Right ventricle myocardium superior (tissue), 1 donor: ENCODE data around the gene FRMD3. TPM values are rescaled to one million over a fixed set of nuclear protein-coding genes. Genes with fewer than 3 reads are reported as not detected.

Experiments
- ATAC-seq: fragments of 200-7000 bp; cut with Tn5 transposase; one replicate; pipeline ENCODE4 v1.9.1; 2020; ENCODE audit warnings: mild to moderate bottlenecking; ENCODE audit not compliant: poor library complexity
- DNase-seq: peaks from one replicate; pipeline ENCODE4 v3.0.0-alpha.2; 2020
- intact Hi-C: fragments of 100-400 bp; cut with DNase I; formaldehyde crosslinking; loops from one replicate; pipeline ENCODE4 v1.11.2; 2022
- total RNA-seq: library from RNA; stranded (reverse); fragmentation: NEBNext Ultra II Directional; extraction: Animal tissue kit (Norgen Biotek cat#: 25700); gene quantifications from one replicate; pipeline ENCODE4 v1.2.1, GENCODE V29; 2021
- donor health status: DM: no; HTN: yes; CAD: no; lungs with severe emphysema.

Gene FRMD3
- total RNA-seq, 1 donor from 2014 or later: 93.2 TPM

GRCh38 chr9:83199832-83200231 lies 338.4 kb downstream of the FRMD3 start:
- intact Hi-C loops: loop anchor here (10.0 kb wide), 1 partner anchor 445 kb away; no protein-coding TSS in a partner anchor
- no peak for ATAC-seq
- DNase-seq: no peak

GRCh38 chr9:83199240-83199639 lies 339.0 kb downstream of the FRMD3 start:
- intact Hi-C loops: no loop called here

GRCh38 chr9:83198371-83198770 lies 339.8 kb downstream of the FRMD3 start:
- intact Hi-C loops: no loop called here

More at GRCh38 chr9:83199240-83199639, 339.0 kb downstream of the FRMD3 start:
- peak; percentile 91 for ATAC-seq
- no peak for DNase-seq

GRCh38 chr9:83197591-83197990 lies 340.6 kb downstream of the FRMD3 start:
- intact Hi-C loops: no loop called here
- no peak for DNase-seq
- ATAC-seq: no peak

More at GRCh38 chr9:83198371-83198770, 339.8 kb downstream of the FRMD3 start:
- no peak for DNase-seq
- no peak for ATAC-seq

GRCh38 chr9:83196946-83197345 lies 341.3 kb downstream of the FRMD3 start:
- intact Hi-C loops: no loop called here
- DNase-seq: no peak

More at GRCh38 chr9:83196946-83197345, 341.3 kb downstream of the FRMD3 start:
- no peak for ATAC-seq

Other genes with a start within 250 kb of the FRMD3 start
- gene IDNK, start 84.7 kb upstream of the FRMD3 start, total RNA-seq: 4.9 TPM
- gene UBQLN1, start 169.6 kb upstream of the FRMD3 start, total RNA-seq: 74.6 TPM